ENCODE results near the gene CD101. TPM values are rescaled to one million over a fixed set of nuclear protein-coding genes. Genes with fewer than 3 reads are reported as not detected.
A peak's percentile ranks its signal among the peaks of the same experiment; 100 is the strongest.

Gene CD101, protein sequence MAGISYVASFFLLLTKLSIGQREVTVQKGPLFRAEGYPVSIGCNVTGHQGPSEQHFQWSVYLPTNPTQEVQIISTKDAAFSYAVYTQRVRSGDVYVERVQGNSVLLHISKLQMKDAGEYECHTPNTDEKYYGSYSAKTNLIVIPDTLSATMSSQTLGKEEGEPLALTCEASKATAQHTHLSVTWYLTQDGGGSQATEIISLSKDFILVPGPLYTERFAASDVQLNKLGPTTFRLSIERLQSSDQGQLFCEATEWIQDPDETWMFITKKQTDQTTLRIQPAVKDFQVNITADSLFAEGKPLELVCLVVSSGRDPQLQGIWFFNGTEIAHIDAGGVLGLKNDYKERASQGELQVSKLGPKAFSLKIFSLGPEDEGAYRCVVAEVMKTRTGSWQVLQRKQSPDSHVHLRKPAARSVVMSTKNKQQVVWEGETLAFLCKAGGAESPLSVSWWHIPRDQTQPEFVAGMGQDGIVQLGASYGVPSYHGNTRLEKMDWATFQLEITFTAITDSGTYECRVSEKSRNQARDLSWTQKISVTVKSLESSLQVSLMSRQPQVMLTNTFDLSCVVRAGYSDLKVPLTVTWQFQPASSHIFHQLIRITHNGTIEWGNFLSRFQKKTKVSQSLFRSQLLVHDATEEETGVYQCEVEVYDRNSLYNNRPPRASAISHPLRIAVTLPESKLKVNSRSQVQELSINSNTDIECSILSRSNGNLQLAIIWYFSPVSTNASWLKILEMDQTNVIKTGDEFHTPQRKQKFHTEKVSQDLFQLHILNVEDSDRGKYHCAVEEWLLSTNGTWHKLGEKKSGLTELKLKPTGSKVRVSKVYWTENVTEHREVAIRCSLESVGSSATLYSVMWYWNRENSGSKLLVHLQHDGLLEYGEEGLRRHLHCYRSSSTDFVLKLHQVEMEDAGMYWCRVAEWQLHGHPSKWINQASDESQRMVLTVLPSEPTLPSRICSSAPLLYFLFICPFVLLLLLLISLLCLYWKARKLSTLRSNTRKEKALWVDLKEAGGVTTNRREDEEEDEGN
- total RNA-seq (2022): 0.16 and 0.86 TPM in 2 replicates
- Bru-seq, nascent RNA: percentile 24 among the genes with signal in this experiment
- BruChase-seq, experiment 1, labeled RNA remaining after a 2-hour chase: percentile 32 among the genes with signal in this experiment
- BruChase-seq, experiment 2, labeled RNA remaining after a 6-hour chase: percentile 26 among the genes with signal in this experiment
- long read RNA-seq: 0 reads

DNA sequence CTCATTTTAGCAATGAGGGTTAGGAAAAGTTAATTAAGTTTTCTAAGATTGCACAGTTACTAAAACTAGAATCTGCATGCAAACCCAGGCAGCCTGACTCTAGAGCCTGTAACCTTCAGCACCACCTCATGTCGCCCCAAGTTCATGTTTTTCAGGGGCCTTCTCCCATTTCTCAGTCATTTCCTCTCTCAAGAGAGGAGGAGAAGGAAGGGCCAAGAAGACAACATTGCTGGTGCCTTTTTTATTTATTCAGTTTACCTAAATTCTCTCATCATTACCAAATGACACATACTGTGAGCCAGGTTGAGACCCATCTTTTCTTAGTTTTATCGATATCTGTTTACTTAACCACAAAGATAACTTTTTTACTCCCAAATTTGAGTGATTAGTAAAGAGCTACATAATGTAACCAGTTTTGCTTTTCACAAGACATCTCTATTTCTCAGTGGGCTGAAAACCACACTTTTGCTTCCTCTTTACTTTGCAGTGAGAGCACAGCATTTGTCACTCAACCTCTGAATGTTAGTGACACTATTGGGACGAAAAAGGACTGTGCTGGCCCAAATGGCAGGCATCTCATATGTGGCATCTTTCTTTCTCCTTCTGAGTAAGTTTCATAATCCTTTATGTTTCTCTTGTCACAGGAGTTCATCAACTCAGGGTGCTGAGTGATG is at the start of gene CD101:
Gene CD101 (plus strand): TSS at position 507 of the 674 bp plus-strand sequence. CDS start 58 bp downstream, at position 565.
- TF ChIP-seq, protein P1, sequence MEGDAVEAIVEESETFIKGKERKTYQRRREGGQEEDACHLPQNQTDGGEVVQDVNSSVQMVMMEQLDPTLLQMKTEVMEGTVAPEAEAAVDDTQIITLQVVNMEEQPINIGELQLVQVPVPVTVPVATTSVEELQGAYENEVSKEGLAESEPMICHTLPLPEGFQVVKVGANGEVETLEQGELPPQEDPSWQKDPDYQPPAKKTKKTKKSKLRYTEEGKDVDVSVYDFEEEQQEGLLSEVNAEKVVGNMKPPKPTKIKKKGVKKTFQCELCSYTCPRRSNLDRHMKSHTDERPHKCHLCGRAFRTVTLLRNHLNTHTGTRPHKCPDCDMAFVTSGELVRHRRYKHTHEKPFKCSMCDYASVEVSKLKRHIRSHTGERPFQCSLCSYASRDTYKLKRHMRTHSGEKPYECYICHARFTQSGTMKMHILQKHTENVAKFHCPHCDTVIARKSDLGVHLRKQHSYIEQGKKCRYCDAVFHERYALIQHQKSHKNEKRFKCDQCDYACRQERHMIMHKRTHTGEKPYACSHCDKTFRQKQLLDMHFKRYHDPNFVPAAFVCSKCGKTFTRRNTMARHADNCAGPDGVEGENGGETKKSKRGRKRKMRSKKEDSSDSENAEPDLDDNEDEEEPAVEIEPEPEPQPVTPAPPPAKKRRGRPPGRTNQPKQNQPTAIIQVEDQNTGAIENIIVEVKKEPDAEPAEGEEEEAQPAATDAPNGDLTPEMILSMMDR (IDR thresholded peaks at IDR 0.05; ENCODE audit: insufficient read depth in 1 of 2, low read depth in 1 of 2, low read length in 1 of 2, severe bottlenecking in 1 of 2, unreplicated experiment in 1 of 2): no peak
- no peak for DNase-seq
- Mint-ChIP-seq H3K4me3 (ENCODE audit: unreplicated experiment) (no peak within 1 kb of the TSS), H3K9me3 (ENCODE audit: unreplicated experiment) (no peaks in the 10 kb centered on the region), H3K27me3 (ENCODE audit: insufficient read depth, unreplicated experiment) (peaks cover 3% of the 10 kb centered on the region), H3K27ac (ENCODE audit: unreplicated experiment) (no peak within 1 kb of the TSS), H3K36me3 (ENCODE audit: insufficient read depth, unreplicated experiment) (no peaks in the 10 kb centered on the region), H3K4me1 (ENCODE audit: low read depth, unreplicated experiment) (no peaks in the 10 kb centered on the region)
- Histone ChIP-seq H3K27me3 (replicated peaks; ENCODE audit: control insufficient read depth, insufficient read depth, low read length) (no peaks in the 10 kb centered on the region), H3K4me1 (no peaks in the 10 kb centered on the region), H3K4me3 (ENCODE audit: low read depth, low read length) (no peak within 1 kb of the TSS), H3K36me3 (ENCODE audit: control insufficient read depth, insufficient read depth, low read length) (no peaks in the 10 kb centered on the region), H3K9me3 (no peaks in the 10 kb centered on the region)
- no TSS peak for BruUV-seq (replicated peaks)
- ChIA-PET CTCF (no interaction called here), POLR2A (no interaction called here)
- intact Hi-C loops (cut with micrococcal nuclease; ENCODE audit: unreplicated experiment): no loop called here

DNA sequence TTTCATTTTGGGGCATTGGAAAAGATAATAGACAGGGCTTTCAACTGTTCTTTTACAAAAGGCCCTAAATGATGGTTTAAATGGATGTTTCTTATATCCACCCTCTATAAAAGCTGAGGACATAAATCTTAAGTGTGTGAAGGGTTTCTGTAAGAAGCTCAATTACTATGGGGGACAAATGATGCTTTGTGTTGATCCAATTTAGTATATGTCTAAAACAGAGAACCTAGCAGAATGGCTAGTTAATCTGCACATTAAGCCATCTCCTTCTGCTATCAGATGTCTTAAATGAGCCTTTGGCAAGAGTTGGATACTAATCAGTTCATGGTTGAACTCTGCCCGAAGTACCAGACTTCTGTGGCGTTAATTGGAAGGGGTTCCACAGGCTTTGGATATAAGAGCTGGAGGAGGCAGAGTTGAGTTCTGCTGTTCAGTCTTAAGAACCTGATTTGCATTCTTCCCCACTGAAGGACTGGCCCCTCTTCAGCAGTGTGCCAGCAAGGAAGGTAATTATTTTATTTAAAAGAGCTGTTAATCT is 48.8 kb upstream of the CD101 start:
- H3K9me3 Mint-ChIP-seq (ENCODE audit: unreplicated experiment): no peaks in the 10 kb centered on the region
- Histone ChIP-seq H3K4me3 (ENCODE audit: low read depth, low read length) (no peak overlapping the region), H3K36me3 (ENCODE audit: control insufficient read depth, insufficient read depth, low read length) (no peaks in the 10 kb centered on the region), H3K9me3 (no peaks in the 10 kb centered on the region), H3K27me3 (replicated peaks; ENCODE audit: control insufficient read depth, insufficient read depth, low read length) (no peaks in the 10 kb centered on the region), H3K4me1 (no peaks in the 10 kb centered on the region)
- intact Hi-C loops (cut with micrococcal nuclease; ENCODE audit: unreplicated experiment): no loop called here
- DNase-seq: no peak
- no peak overlapping the region for H3K4me3 Mint-ChIP-seq (ENCODE audit: unreplicated experiment)
- H3K27ac Mint-ChIP-seq (ENCODE audit: unreplicated experiment): no peak overlapping the region
- ChIA-PET CTCF (no interaction called here), POLR2A (no interaction called here)
- H3K27me3 Mint-ChIP-seq (ENCODE audit: insufficient read depth, unreplicated experiment): no peaks in the 10 kb centered on the region
- no peaks in the 10 kb centered on the region for H3K36me3 Mint-ChIP-seq (ENCODE audit: insufficient read depth, unreplicated experiment)
- peaks cover 7% of the 10 kb centered on the region for H3K4me1 Mint-ChIP-seq (ENCODE audit: low read depth, unreplicated experiment)
- BruUV-seq (replicated peaks): no TSS peak
- TF ChIP-seq, protein P1 (IDR thresholded peaks at IDR 0.05; ENCODE audit: insufficient read depth in 1 of 2, low read depth in 1 of 2, low read length in 1 of 2, severe bottlenecking in 1 of 2, unreplicated experiment in 1 of 2): no peak
